Measurements from ENCODE around the gene PCNX2. TPM values are rescaled to one million over a fixed set of nuclear protein-coding genes. Genes with fewer than 3 reads are reported as not detected.

PCNX2 gene
- total RNA-seq, 2 experiments from 2014 or later, result 11.5 to 12.2 TPM

DNA sequence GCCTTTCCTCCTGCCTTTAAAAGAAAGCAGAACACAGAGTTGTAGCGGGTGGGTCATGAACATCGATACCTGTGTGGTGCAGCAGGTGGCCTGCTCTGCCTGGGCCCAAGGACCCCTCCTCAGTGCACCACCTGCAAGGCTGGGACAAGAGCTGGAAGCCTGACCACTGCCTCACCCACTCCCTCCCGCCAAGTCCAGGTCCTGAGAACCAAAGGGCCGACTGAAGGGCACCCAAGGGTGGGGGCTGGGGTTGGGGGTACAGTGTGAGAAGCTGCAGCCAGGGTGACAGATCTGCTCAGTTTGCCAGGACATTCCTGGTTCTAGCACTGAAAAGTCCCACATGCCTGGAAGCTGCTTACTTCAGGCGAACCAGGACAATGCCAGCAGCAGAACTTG, 309.0 kb downstream of the PCNX2 start:
- H3K36me3 Mint-ChIP-seq (ENCODE audit: low read depth), result peaks cover 8% of the 10 kb centered on the region
- CTCF ChIA-PET, result no interaction called here

DNA sequence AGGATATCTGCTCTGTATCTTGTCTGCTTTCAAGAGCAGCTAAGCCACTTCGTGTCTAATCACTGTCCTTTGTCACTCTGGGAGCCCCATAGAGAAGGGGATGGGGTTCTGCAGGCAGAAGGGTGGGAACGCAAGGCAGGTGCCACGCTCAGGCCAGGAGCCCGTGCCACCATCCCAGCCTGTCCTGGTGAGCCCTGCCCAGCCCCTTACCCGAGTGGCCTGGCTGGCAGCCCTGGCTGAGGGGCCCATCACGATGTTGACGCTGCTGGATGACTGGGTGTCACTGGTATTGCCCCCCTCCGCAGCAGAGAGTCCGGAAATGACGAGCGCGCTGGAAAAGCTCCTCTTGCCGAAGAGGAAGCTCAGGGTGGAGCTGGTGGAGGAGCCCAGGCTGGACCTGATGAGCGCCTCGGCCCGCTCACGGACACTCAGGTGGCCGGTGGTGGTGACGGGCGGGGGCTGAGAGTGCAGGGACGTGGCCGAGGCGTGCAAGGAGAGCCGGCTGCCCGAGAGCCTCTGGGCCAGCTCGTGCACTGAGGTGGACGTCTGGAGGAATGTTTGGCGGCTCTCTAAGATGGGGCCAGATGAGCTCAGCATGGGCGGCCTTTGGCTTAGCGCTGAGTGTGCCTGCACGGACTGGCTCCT, 309.5 kb downstream of the PCNX2 start:
- no peak for DNase-seq
- intact Hi-C loops (cut with micrococcal nuclease), result no loop called here
- no peak overlapping the region for H3K27ac Mint-ChIP-seq
- peaks cover 4% of the 10 kb centered on the region for H3K36me3 Mint-ChIP-seq (ENCODE audit: low read depth)
- no peaks in the 10 kb centered on the region for H3K9me3 Mint-ChIP-seq
- H3K27me3 Mint-ChIP-seq (ENCODE audit: low read depth), result no peaks in the 10 kb centered on the region
- CTCF ChIA-PET, result no interaction called here
- no peak overlapping the region for H3K4me3 Mint-ChIP-seq
- no peaks in the 10 kb centered on the region for H3K4me1 Mint-ChIP-seq (ENCODE audit: low read depth)

More for the DNA sequence above, 309.0 kb downstream of the PCNX2 start:
- Mint-ChIP-seq H3K4me1 (ENCODE audit: low read depth) (no peaks in the 10 kb centered on the region), H3K9me3 (no peaks in the 10 kb centered on the region), H3K4me3 (no peak overlapping the region), H3K27ac (no peak overlapping the region), H3K27me3 (ENCODE audit: low read depth) (no peaks in the 10 kb centered on the region)
- intact Hi-C loops (cut with micrococcal nuclease), result no loop called here
- DNase-seq, result no peak

DNA sequence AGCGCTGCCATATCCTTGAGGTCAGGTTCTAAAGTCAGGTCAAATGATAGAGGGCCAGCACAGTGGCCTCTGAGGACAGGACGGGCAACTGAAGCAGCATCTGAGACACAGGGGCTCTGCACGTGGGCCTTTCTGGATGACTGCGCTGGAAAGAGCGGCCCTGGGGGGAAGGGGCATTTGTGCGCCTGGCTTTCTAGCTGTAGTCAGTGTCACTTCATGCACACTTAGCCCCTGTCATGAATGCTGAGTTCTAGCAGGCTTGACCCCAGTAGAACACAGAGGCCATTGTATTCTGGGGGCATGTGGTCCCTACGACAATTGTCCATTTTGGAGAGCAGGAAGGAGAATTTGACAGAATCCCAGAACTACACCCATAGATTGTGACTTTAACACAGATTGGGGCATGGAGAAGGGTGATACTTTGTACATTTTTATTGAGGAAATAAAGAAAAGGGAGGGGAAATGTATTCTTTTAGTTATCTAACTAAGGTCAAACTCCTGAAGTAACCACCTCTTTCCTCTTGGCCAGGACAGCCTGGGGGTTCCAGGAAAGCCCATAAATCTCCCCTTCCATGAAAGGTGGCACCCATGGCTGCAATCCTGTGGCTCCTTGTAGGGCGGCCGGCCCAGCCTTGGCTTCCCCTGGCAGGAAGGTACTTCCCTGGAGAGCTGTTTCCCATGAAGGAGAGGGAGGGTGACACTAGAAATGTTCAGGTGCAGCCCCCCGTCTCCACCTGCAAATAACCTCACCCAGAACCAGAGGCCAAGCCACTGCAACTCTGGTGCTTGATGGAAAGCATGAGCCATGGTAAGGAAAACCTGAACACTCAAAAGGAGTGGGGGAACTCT, 310.7 kb downstream of the PCNX2 start:
- H3K9me3 Mint-ChIP-seq, result no peaks in the 10 kb centered on the region
- H3K4me1 Mint-ChIP-seq (ENCODE audit: low read depth), result no peaks in the 10 kb centered on the region
- H3K27ac Mint-ChIP-seq, result no peak overlapping the region
- intact Hi-C loops (cut with micrococcal nuclease), result no loop called here
- H3K27me3 Mint-ChIP-seq (ENCODE audit: low read depth), result no peaks in the 10 kb centered on the region
- no peak for DNase-seq
- H3K4me3 Mint-ChIP-seq, result no peak overlapping the region
- H3K36me3 Mint-ChIP-seq (ENCODE audit: low read depth), result peaks cover 3% of the 10 kb centered on the region
- CTCF ChIA-PET, result no interaction called here

DNA sequence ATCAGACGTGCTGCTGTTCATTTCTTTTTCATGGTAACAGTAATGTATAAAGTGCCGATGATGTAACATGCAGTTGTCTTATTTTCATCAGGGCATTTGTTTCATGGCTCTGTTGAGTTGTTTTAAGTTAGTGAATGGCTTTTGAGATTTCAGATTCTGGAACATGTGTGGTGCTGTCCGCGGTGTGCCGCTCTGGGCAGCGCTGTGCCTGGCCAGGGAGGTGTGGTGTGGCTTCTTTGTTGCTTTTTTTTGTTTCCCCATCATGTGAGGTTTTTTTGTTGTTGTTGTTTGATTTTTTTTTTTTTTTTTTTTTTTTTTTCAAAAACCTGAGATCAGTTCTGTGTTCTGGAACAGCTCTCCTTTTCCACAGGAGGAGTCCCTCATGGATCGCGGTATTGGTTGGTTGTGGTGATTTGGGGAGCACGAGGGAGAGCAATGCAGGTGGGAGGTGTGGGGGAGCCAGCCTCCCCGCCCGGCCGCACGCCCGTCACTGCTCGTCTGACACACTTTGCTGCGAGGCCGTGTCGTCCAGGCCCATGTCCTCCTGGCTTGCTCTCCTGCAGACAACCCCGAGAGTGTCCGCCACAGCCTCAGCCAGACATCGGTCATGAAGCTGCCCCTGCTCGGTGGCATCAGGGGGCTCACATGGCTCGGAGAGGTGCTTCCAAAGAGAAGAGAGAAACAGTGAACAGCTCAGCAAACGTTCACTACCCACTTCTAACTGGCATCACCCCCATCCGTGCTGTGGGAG, 311.5 kb downstream of the PCNX2 start:
- CTCF ChIA-PET, result no interaction called here
- Mint-ChIP-seq H3K9me3 (no peaks in the 10 kb centered on the region), H3K27ac (no peak overlapping the region)

DNA sequence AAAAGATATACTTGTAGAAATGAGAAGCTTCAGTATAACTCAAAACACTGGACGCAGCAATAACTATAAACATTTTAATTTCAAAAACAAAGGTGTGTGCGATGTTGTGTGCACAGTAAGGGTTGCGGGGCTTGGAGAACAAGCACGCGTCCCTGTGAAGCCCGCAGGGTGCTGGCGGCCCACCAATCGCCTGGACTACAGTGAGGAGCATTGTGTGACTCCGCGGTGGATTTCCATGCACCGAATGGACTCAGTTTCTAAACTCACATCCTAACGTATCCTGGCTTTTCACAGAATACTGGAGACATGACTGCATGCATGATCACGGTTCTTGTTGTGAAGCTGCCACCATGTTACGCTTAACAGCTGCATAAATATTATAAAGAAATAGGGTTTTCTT, 312.1 kb downstream of the PCNX2 start:
- intact Hi-C loops (cut with micrococcal nuclease), result no loop called here
- no peaks in the 10 kb centered on the region for H3K9me3 Mint-ChIP-seq
- no peaks in the 10 kb centered on the region for H3K27me3 Mint-ChIP-seq (ENCODE audit: low read depth)
- DNase-seq, result no peak
- no peak overlapping the region for H3K4me3 Mint-ChIP-seq
- H3K36me3 Mint-ChIP-seq (ENCODE audit: low read depth), result peaks cover 4% of the 10 kb centered on the region
- CTCF ChIA-PET, result no interaction called here
- peaks cover 6% of the 10 kb centered on the region for H3K4me1 Mint-ChIP-seq (ENCODE audit: low read depth)
- no peak overlapping the region for H3K27ac Mint-ChIP-seq

More for the DNA sequence above, 311.5 kb downstream of the PCNX2 start:
- Mint-ChIP-seq H3K36me3 (ENCODE audit: low read depth) (peaks cover 4% of the 10 kb centered on the region), H3K4me3 (no peak overlapping the region), H3K27me3 (ENCODE audit: low read depth) (no peaks in the 10 kb centered on the region), H3K4me1 (ENCODE audit: low read depth) (peaks cover under 1% of the 10 kb centered on the region)
- intact Hi-C loops (cut with micrococcal nuclease), result no loop called here
- DNase-seq, result no peak

DNA sequence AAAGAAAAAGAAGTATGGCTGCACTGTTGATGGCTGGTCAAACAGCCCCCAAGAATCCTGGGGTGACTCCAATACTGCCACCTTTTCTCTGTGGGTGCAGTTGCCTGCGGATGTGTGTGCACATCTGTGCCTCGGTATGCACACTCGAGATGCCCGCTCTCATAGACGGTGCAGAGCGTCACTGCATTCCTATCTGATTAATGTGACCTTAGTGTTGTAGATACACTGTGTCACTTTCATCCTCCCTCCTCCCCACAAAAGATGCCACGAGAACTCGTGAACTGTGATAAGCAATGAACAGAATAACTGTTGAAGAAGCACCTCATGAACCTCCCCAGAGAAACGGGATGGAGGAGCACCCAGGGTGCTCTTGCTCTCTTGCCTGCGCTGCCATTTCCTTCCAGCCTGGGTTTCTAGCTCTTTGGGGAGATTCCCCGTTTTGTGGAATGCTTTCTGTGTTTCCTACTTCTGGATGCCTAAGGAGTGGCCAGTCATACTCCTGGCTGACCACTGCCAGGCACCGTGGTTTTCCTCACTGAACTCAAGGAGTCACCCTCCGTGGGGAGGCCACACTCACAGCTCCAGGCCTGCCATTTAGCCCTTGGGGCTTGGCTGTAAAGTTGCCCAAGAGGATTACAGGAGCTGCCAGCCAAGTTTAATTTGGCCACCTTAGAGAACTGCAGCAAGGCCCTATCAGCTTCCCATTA, 313.1 kb downstream of the PCNX2 start:
- CTCF ChIA-PET, result interaction anchor here (0.6 kb wide), 1 partner anchor 250 kb away, joined by 4 read pairs; no protein-coding TSS in a partner anchor
- H3K4me1 Mint-ChIP-seq (ENCODE audit: low read depth), result peaks cover 15% of the 10 kb centered on the region
- H3K36me3 Mint-ChIP-seq (ENCODE audit: low read depth), result peaks cover 12% of the 10 kb centered on the region
- H3K27me3 Mint-ChIP-seq (ENCODE audit: low read depth), result no peaks in the 10 kb centered on the region
- intact Hi-C loops (cut with micrococcal nuclease), result no loop called here
- H3K9me3 Mint-ChIP-seq, result no peaks in the 10 kb centered on the region
- DNase-seq, result no peak
- no peak overlapping the region for H3K27ac Mint-ChIP-seq
- no peak overlapping the region for H3K4me3 Mint-ChIP-seq

DNA sequence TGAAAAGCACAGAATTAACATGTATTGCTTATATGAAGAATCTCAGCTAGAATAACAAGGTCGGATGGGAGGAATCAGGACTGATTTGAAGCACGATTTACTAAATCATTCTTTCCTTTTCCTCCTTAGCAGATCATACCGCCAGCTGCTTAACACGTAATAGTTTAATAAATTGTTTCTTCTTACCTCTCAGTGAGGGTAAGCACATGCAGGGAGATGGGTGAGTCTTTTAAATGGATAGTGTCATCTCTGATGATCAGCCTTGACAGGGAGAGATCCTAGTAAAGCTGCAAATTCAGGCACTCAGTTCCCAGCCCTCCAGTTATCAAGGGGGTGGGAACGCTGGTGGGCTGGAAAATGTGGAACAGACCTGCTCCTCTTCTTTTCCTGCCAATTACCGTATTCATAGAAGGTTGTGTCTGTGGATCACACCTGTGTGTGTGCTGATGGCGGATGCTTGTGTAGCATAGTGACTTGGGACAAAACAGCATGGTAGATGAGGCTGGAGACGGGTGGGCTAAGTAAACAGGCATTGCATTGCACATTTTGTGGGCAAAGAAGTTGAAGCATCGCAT, 314.5 kb downstream of the PCNX2 start:
- no peak for DNase-seq
- Mint-ChIP-seq H3K4me1 (ENCODE audit: low read depth) (peaks cover 18% of the 10 kb centered on the region), H3K9me3 (no peaks in the 10 kb centered on the region), H3K27me3 (ENCODE audit: low read depth) (no peaks in the 10 kb centered on the region), H3K36me3 (ENCODE audit: low read depth) (peaks cover 15% of the 10 kb centered on the region), H3K27ac (no peak overlapping the region), H3K4me3 (no peak overlapping the region)
- CTCF ChIA-PET, result interaction anchor here (0.6 kb wide), 1 partner anchor 344 kb away, joined by 3 read pairs; no protein-coding TSS in a partner anchor
- intact Hi-C loops (cut with micrococcal nuclease), result no loop called here

DNA sequence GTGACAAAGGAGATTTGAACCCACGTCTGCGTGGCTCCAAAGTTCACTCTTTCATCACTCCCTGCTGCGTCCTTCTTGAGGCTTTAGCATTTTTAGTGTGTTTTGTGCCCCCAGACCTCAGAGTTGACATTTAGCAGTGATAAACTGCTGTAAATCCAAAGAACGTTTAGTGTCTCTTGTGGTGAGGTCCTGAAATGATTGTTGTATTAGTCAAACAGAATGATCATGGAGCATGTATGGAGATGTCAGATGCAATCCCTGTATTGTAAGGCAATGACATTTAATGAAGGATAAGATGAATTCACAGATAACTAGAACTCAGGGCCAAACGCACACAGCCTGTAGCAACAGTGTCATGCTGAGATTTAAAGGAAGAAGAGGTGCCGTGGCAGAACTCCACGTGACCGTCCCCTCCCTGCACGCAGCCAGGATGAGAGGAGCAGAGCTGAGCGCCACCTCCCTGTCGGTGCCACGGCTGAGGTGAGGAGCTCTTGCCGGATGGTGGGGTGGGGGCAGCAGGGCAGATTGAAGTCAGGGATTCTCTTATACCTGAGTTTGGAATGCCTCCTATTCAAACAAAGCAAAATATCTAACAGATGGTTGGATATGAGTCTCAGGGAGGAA, 315.1 kb downstream of the PCNX2 start:
- DNase-seq, result no peak
- intact Hi-C loops (cut with micrococcal nuclease), result no loop called here
- CTCF ChIA-PET, result no interaction called here
- Mint-ChIP-seq H3K4me3 (no peak overlapping the region), H3K9me3 (no peaks in the 10 kb centered on the region), H3K27me3 (ENCODE audit: low read depth) (no peaks in the 10 kb centered on the region), H3K4me1 (ENCODE audit: low read depth) (peaks cover 18% of the 10 kb centered on the region), H3K27ac (no peak overlapping the region), H3K36me3 (ENCODE audit: low read depth) (peaks cover 15% of the 10 kb centered on the region)

DNA sequence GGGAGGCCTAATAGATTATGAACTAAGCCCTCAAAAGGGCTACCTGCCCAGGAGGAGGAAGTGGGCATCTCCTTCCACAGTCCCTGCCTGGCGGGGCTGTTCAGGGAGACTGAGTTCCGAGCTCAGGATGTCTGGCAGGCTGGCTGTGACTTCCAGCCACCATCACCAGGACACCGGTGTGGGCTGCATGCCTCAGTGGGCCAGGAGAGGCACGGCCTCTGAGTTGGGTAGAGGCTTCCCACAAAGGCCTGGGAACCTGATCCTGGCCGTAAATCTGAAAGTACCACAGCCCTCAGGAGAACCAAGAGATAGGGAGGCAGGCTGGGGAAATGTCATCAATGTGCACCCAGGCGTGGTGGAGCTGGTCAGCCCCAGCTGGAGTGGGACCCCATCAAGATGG, 316.0 kb downstream of the PCNX2 start:
- intact Hi-C loops (cut with micrococcal nuclease), result no loop called here
- DNase-seq, result no peak
- Mint-ChIP-seq H3K27ac (no peak overlapping the region), H3K4me1 (ENCODE audit: low read depth) (peaks cover 18% of the 10 kb centered on the region), H3K9me3 (no peaks in the 10 kb centered on the region), H3K27me3 (ENCODE audit: low read depth) (no peaks in the 10 kb centered on the region), H3K36me3 (ENCODE audit: low read depth) (peaks cover 18% of the 10 kb centered on the region), H3K4me3 (no peak overlapping the region)
- CTCF ChIA-PET, result no interaction called here

DNA sequence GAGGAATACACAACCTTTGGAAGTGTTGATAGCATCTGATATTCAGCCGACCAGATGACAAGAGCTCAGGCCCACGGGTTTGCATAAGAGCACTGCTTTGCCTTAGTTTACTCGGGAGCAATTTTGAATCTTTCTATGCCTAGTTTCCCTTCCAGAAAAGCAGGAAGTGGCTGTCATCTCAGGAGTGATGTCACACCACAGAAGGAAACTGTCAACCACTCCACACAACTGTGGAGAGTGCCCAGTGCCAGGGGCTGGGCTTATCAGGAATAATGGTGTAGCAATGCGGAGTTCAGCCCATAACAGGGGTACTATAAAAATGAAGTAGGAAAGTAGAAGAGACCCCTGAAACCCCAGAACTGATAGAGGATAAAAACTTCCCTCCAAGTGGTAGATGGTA, 316.7 kb downstream of the PCNX2 start:
- peak overlapping the region; percentile 47 for H3K27ac Mint-ChIP-seq
- peaks cover 18% of the 10 kb centered on the region for H3K4me1 Mint-ChIP-seq (ENCODE audit: low read depth)
- CTCF ChIA-PET, result interaction anchor here (0.6 kb wide), 1 partner anchor 483 kb away, joined by 3 read pairs; no protein-coding TSS in a partner anchor
- intact Hi-C loops (cut with micrococcal nuclease), result loop anchor here (1.0 kb wide), 1 partner anchor 29 kb away; the partner anchor contains the start of gene NTPCR
- H3K9me3 Mint-ChIP-seq, result peaks cover 7% of the 10 kb centered on the region
- H3K27me3 Mint-ChIP-seq (ENCODE audit: low read depth), result no peaks in the 10 kb centered on the region
- H3K4me3 Mint-ChIP-seq, result no peak overlapping the region
- peaks cover 24% of the 10 kb centered on the region for H3K36me3 Mint-ChIP-seq (ENCODE audit: low read depth)
- no peak for DNase-seq

DNA sequence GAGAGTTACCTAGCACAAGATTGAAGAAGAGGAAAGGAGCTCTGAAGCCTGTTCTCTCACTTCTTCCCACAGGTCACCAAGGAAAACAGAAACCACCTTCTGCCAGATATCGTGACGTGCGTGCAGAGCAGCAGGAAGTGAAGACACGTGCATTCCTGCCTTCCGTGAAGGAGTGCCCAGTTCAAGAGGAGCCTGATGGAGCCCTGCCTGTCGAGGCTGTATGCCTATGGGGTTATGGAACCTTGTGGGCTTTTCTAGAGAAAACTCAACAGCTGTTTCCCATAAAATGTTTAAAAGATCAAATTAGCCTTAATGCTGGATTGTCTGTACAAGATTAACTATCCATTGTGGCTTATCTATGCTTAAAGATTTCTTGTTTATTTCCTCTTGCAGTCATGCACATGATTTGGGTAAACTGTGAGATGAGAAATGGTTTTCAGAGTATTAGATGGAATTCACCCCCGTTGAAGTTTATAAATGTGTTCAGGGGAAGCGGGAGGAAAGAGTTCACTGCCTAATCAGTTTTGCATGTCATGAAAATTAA, 317.4 kb downstream of the PCNX2 start:
- H3K4me1 Mint-ChIP-seq (ENCODE audit: low read depth), result peaks cover 18% of the 10 kb centered on the region
- intact Hi-C loops (cut with micrococcal nuclease), result loop anchor here (1.0 kb wide), 1 partner anchor 28 kb away; the partner anchor contains the start of gene NTPCR
- H3K4me3 Mint-ChIP-seq, result no peak overlapping the region
- CTCF ChIA-PET, result no interaction called here
- peaks cover 13% of the 10 kb centered on the region for H3K9me3 Mint-ChIP-seq
- DNase-seq, result peak; percentile 56
- peak overlapping the region; percentile 18 for H3K27ac Mint-ChIP-seq
- H3K27me3 Mint-ChIP-seq (ENCODE audit: low read depth), result no peaks in the 10 kb centered on the region
- H3K36me3 Mint-ChIP-seq (ENCODE audit: low read depth), result peaks cover 28% of the 10 kb centered on the region

Data from activated naive CD4-positive, alpha-beta T cell treated with anti-CD3 and anti-CD28 coated beads for 36 hours (primary cell).